Measurements from ENCODE around the gene ADGRB3.

DNA sequence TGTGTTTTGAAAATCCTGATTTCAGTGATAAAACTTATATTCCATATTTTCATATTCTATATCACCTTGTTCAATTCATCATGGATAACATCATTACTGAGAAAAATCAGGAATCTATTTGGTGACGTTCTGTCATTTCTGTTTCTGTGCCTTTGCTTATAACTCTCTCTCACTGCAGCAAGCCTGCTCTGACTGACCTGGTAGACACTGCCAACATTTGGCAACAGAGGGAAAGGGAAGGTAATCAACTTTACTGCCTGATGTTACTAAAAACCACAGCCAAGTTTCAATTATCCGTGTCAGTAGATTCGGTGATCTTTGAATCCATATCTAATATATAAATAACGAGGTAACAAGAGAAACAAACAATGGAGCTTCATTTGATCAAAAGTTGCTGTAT, 659.8 kb downstream of the ADGRB3 start:
- TF ChIP-seq GATA3 (IDR thresholded peaks at IDR 0.05; ENCODE audit: low read depth, low read length) (no peak; the same call in 1 of the 2 replicates), GATA2 (IDR thresholded peaks at IDR 0.05; ENCODE audit: low read depth, low read length) (no peak)

Measured in SH-SY5Y (cell line).